Mucosa of gallbladder (tissue), 1 donor: ENCODE data around the gene PTPRN2. TPM values are rescaled to one million over a fixed set of nuclear protein-coding genes. Genes with fewer than 3 reads are reported as not detected.
"Not testable (repeated sequence)": the region's sequence is repeated elsewhere in the genome, so short reads cannot be mapped to it uniquely, and the experiment has no call there.

Experiments
- DNase-seq: peaks from one replicate; pipeline ENCODE4 v3.0.0-alpha.2; 2020; ENCODE audit warnings: low spot score
- total RNA-seq: library from RNA; stranded (reverse); gene quantifications from one replicate; pipeline ENCODE4 v1.2.1, GENCODE V29; 2021
- donor health status: DM: no; HTN: no; CAD: no.

PTPRN2 gene
- total RNA-seq, 1 donor from 2014 or later = 11.9 TPM

GRCh38 chr7:158255558-158255957 lies 332.1 kb downstream of the PTPRN2 start:
- no peak for DNase-seq

GRCh38 chr7:158255156-158255555 lies 332.5 kb downstream of the PTPRN2 start:
- DNase-seq = no peak

GRCh38 chr7:158253670-158254045 lies 334.0 kb downstream of the PTPRN2 start:
- DNase-seq = not testable (repeated sequence)

GRCh38 chr7:158252837-158253669 lies 334.6 kb downstream of the PTPRN2 start:
- no peak for DNase-seq

- DNase-seq = no peak
Observed at GRCh38 chr7:158252081-158252836, 335.4 kb downstream of the PTPRN2 start.

GRCh38 chr7:158251061-158251965 lies 336.3 kb downstream of the PTPRN2 start:
- no peak for DNase-seq

- no peak for DNase-seq
Observed at GRCh38 chr7:158249692-158250091, 337.9 kb downstream of the PTPRN2 start.

- no peak for DNase-seq
Observed at GRCh38 chr7:158248816-158249215, 338.8 kb downstream of the PTPRN2 start.

GRCh38 chr7:158247758-158248487 lies 339.7 kb downstream of the PTPRN2 start:
- DNase-seq = no peak

- no peak for DNase-seq
Observed at GRCh38 chr7:158246960-158247673, 340.5 kb downstream of the PTPRN2 start.

GRCh38 chr7:158246272-158246959 lies 341.2 kb downstream of the PTPRN2 start:
- DNase-seq = no peak

GRCh38 chr7:158245724-158246041 lies 341.9 kb downstream of the PTPRN2 start:
- no peak for DNase-seq

- no peak for DNase-seq
Observed at GRCh38 chr7:158244873-158245723, 342.5 kb downstream of the PTPRN2 start.

GRCh38 chr7:158244430-158244829 lies 343.2 kb downstream of the PTPRN2 start:
- DNase-seq = no peak

- no peak for DNase-seq
Observed at GRCh38 chr7:158241919-158242318, 345.7 kb downstream of the PTPRN2 start.

GRCh38 chr7:158240801-158241200 lies 346.8 kb downstream of the PTPRN2 start:
- no peak for DNase-seq

- no peak for DNase-seq
Observed at GRCh38 chr7:158239290-158239981, 348.2 kb downstream of the PTPRN2 start.

- no peak for DNase-seq
Observed at GRCh38 chr7:158238616-158239289, 348.9 kb downstream of the PTPRN2 start.
